AG09309 (cell line): ENCODE measurements around the gene CCL14.
"Not testable (repeated sequence)": the region's sequence is repeated elsewhere in the genome, so short reads cannot be mapped to it uniquely, and the experiment has no call there.

Experiments
- DNase-seq: peaks from one replicate; pipeline ENCODE4 v3.0.0-alpha.2; 2010; ENCODE audit warnings: low read depth
- H3K4me3 ChIP-seq: 2 replicates; pipeline ENCODE4 v1.5.1; 2011; ENCODE audit warnings: mild to moderate bottlenecking, low read depth, low read length, moderate library complexity; ENCODE audit not compliant: control insufficient read depth
- CTCF ChIP-seq: IDR thresholded peaks from 2 replicates; pipeline ENCODE4 v1.5.1; 2011; ENCODE audit warnings: mild to moderate bottlenecking, low read depth, low read length, inconsistent platforms; ENCODE audit not compliant: insufficient read depth, control insufficient read depth; ENCODE audit errors: missing control alignments

CCL14 gene

GRCh38 chr17:35998018-35998545, 11.6 kb upstream of the CCL14 start:
- no peak for TF ChIP-seq CTCF
- no peak for DNase-seq
- H3K4me3 ChIP-seq: no peak overlapping the region

GRCh38 chr17:35995346-35995745, 8.8 kb upstream of the CCL14 start:
- H3K4me3 ChIP-seq, DNase-seq: not testable (repeated sequence)

GRCh38 chr17:35991075-35991474, 4.5 kb upstream of the CCL14 start:
- H3K4me3 ChIP-seq: no peak overlapping the region
- no peak for TF ChIP-seq CTCF
- DNase-seq: no peak

- no peak for DNase-seq
- no peak for TF ChIP-seq CTCF
- H3K4me3 ChIP-seq: no peak overlapping the region
These were observed 1.6 kb upstream of the CCL14 start for GRCh38 chr17:35988164-35988563.

- H3K4me3 ChIP-seq: no peak overlapping the region
- no peak for DNase-seq
- no peak for TF ChIP-seq CTCF
These were observed 2.4 kb downstream of the CCL14 start for GRCh38 chr17:35984140-35984539.

GRCh38 chr17:35982409-35983191, 3.9 kb downstream of the CCL14 start:
- no peak for TF ChIP-seq CTCF
- no peak for DNase-seq
- H3K4me3 ChIP-seq: no peak overlapping the region

- no peak overlapping the region for H3K4me3 ChIP-seq
- no peak for TF ChIP-seq CTCF
- DNase-seq: no peak
These were observed 4.6 kb downstream of the CCL14 start for GRCh38 chr17:35981908-35982330.
